DND-41 (cell line): ENCODE measurements around the gene DENND2D.

Experiments
- ATAC-seq: fragments of 200-7000 bp; cut with Tn5 transposase; 3 replicates; pipeline ENCODE4 v1.9.1; 2021; ENCODE audit warnings: low read depth; ENCODE audit not compliant: insufficient read depth
- DNase-seq: peaks from one replicate; pipeline ENCODE4 v3.0.0-alpha.2; 2020
- H2AFZ ChIP-seq: 2 replicates; pipeline ENCODE4 v1.6.0; 2012; ENCODE audit warnings: low read depth, low read length
- H3K27ac ChIP-seq: 2 replicates; pipeline ENCODE4 v1.5.1; 2012; ENCODE audit warnings: low read length, inconsistent platforms
- H3K27me3 ChIP-seq: fragments of 200-600 bp; sonication (generic); 2 replicates; pipeline ENCODE4 v1.6.0; 2012; ENCODE audit warnings: low read length, mild to moderate bottlenecking, inconsistent platforms; ENCODE audit not compliant: insufficient read depth, poor library complexity
- H3K36me3 ChIP-seq: 2 replicates; pipeline ENCODE4 v1.5.1; 2012; ENCODE audit warnings: low read length, inconsistent platforms; ENCODE audit not compliant: insufficient read depth
- H3K4me1 ChIP-seq: 2 replicates; pipeline ENCODE4 v1.5.1; 2012; ENCODE audit warnings: mild to moderate bottlenecking, low read length; ENCODE audit not compliant: insufficient read depth
- H3K4me2 ChIP-seq: 2 replicates; pipeline ENCODE4 v1.6.0; 2012; ENCODE audit warnings: mild to moderate bottlenecking, moderate library complexity, low read length, inconsistent platforms; ENCODE audit not compliant: insufficient read depth
- H3K4me3 ChIP-seq, 2 experiments: fragments of 200-600 bp in 1 of 2; shearing (Covaris generic) in 1 of 2; 2 replicates each; pipeline ENCODE4 v1.5.1; 2012 to 2016; ENCODE audit warnings: inconsistent platforms in 2 of 2, low read length in 2 of 2, mild to moderate bottlenecking in 2 of 2, low read depth in 1 of 2, moderate library complexity in 1 of 2
- H3K79me2 ChIP-seq: 2 replicates; pipeline ENCODE4 v1.6.0; 2012; ENCODE audit warnings: low read length, inconsistent platforms; ENCODE audit not compliant: insufficient read depth
- H3K9ac ChIP-seq: 2 replicates; pipeline ENCODE4 v1.6.0; 2012; ENCODE audit warnings: low read depth, mild to moderate bottlenecking, inconsistent platforms, low read length, moderate library complexity
- H3K9me3 ChIP-seq: 2 replicates; pipeline ENCODE4 v1.5.1; 2012; ENCODE audit warnings: low read length, moderate library complexity, mild to moderate bottlenecking, inconsistent platforms; ENCODE audit not compliant: insufficient read depth, severe bottlenecking
- H4K20me1 ChIP-seq: 2 replicates; pipeline ENCODE4 v1.6.0; 2012; ENCODE audit warnings: low read length; ENCODE audit not compliant: insufficient read depth
- EZH2 ChIP-seq: IDR thresholded peaks from 3 replicates; pipeline ENCODE4 v1.6.1; 2012; ENCODE audit warnings: borderline replicate concordance, low read depth, mild to moderate bottlenecking, moderate library complexity, low read length, inconsistent platforms; ENCODE audit not compliant: severe bottlenecking
- TF ChIP-seq, protein P1 (sequence below): IDR thresholded peaks from 2 replicates; pipeline ENCODE4 v1.5.1; 2012; ENCODE audit warnings: borderline replicate concordance, low read length, moderate library complexity, mild to moderate bottlenecking; ENCODE audit not compliant: poor library complexity, severe bottlenecking; ENCODE audit errors: extremely low read depth

DENND2D gene

DNA sequence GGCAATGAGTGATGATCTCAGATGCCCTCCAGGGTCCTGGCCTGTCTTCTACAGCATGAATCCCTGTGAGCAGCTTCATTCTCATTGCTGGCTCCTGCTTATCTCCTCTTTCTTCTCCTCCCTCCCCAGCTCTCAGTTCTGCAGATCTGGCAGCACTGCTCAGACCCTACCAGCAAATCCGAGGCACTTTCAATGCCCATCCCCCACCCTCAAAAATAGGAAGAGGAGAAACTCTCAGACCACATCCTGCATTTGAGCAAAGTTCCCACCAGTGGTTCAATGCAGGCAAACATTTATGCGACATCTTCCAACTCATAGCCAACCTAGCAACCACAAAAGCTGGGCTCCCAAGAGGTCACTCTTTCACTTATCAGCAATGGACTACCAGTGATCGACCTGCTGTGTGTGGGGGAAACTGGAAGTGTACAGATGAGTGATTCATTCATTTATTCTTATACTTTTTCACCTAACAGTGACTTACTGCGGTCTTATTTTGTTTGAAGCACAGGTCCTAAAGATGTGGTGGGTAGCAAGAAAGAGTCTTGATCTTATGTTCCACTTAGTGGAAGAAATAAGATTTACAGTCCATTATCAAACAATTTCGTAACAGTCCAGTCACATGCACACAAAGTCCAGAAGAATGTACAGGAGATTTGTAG is 21.3 kb upstream of the DENND2D start:
- H3K27me3 ChIP-seq: no peaks in the 10 kb centered on the region
- no peaks in the 10 kb centered on the region for H3K36me3 ChIP-seq
- no peaks in the 10 kb centered on the region for H3K9me3 ChIP-seq
- peak overlapping the region; percentile 61 for H3K4me2 ChIP-seq
- no peak overlapping the region for H2AFZ ChIP-seq
- peaks cover 56% of the 10 kb centered on the region for H3K79me2 ChIP-seq
- DNase-seq (peak; percentile 95), ATAC-seq (peak; percentile 75)
- peak overlapping the region in 1 of 2 experiments; percentile 47; a peak in 2 of 4 replicates for H3K4me3 ChIP-seq
- peaks cover 99% of the 10 kb centered on the region for H3K4me1 ChIP-seq
- H3K27ac ChIP-seq: peak overlapping the region; percentile 97
- TF ChIP-seq EZH2: no peak
- TF ChIP-seq, protein P1, sequence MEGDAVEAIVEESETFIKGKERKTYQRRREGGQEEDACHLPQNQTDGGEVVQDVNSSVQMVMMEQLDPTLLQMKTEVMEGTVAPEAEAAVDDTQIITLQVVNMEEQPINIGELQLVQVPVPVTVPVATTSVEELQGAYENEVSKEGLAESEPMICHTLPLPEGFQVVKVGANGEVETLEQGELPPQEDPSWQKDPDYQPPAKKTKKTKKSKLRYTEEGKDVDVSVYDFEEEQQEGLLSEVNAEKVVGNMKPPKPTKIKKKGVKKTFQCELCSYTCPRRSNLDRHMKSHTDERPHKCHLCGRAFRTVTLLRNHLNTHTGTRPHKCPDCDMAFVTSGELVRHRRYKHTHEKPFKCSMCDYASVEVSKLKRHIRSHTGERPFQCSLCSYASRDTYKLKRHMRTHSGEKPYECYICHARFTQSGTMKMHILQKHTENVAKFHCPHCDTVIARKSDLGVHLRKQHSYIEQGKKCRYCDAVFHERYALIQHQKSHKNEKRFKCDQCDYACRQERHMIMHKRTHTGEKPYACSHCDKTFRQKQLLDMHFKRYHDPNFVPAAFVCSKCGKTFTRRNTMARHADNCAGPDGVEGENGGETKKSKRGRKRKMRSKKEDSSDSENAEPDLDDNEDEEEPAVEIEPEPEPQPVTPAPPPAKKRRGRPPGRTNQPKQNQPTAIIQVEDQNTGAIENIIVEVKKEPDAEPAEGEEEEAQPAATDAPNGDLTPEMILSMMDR: peak; percentile 44
- peak overlapping the region; percentile 67 for H3K9ac ChIP-seq
- H4K20me1 ChIP-seq: no peaks in the 10 kb centered on the region

DNA sequence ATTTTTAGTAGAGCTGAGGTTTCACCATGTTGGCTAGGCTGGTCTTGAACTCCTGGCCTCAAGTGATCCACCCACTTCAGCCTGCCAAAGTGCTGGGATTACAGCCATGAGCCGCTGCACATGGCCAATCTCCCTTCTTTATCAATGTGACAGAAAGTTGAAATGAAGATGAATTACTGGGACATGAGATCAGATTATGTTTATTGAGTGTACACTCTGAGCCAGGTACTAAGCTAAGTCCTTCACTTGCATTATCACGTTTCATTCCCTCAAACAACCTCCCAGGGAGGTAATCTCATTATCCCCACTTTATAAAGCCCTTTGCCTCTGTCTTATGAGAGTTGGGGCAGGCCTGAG is 20.8 kb upstream of the DENND2D start:
- no peaks in the 10 kb centered on the region for H3K36me3 ChIP-seq
- TF ChIP-seq, protein P1: no peak
- TF ChIP-seq EZH2: no peak
- peaks cover 99% of the 10 kb centered on the region for H3K4me1 ChIP-seq
- no peaks in the 10 kb centered on the region for H3K9me3 ChIP-seq
- no peak for ATAC-seq
- peaks cover 56% of the 10 kb centered on the region for H3K79me2 ChIP-seq
- no peak for DNase-seq
- peak overlapping the region; percentile 67 for H3K9ac ChIP-seq
- H4K20me1 ChIP-seq: no peaks in the 10 kb centered on the region
- peak overlapping the region; percentile 97 for H3K27ac ChIP-seq
- H3K4me3 ChIP-seq: peak overlapping the region in 1 of 2 experiments; percentile 47; a peak in 2 of 4 replicates
- H3K27me3 ChIP-seq: no peaks in the 10 kb centered on the region
- peak overlapping the region; percentile 61 for H3K4me2 ChIP-seq
- H2AFZ ChIP-seq: no peak overlapping the region

DNA sequence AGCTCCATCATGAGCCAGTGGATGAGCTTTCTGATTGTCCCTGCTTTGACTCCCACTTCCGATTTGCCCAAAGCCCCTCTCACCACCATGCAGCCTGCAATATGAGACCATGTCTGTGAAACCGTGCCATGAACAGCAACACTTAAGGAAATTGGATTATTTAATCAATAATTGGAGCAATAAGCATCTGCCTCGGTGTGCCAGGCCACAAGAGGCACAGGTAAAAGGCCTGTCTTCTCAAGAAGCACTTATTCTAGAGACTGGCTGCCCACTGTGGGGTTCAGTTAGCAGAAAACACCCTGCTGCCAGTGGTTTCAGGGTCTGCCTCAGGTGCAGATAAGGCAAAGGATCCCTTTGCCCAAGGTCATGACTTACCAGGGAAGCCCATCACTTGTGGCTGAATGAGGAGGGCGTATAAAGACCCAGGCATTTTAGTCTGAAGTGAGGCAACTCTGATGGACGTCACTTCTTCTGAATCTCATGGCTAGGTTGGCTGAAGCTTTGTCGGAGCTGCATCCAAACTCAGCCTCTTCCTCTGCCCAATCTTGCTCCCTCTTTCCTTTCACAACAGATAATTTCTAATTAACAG is 19.9 kb upstream of the DENND2D start:
- H3K4me2 ChIP-seq: peak overlapping the region; percentile 61
- H3K4me1 ChIP-seq: peaks cover 99% of the 10 kb centered on the region

More for the DNA sequence above, 19.9 kb upstream of the DENND2D start:
- Histone ChIP-seq H3K27me3 (no peaks in the 10 kb centered on the region), H3K27ac (peak overlapping the region; percentile 97), H3K36me3 (no peaks in the 10 kb centered on the region), H3K9me3 (no peaks in the 10 kb centered on the region), H4K20me1 (no peaks in the 10 kb centered on the region), H3K4me3 (peak overlapping the region in 1 of 2 experiments; percentile 29; a peak in 1 of 4 replicates), H2AFZ (no peak overlapping the region), H3K79me2 (peaks cover 56% of the 10 kb centered on the region), H3K9ac (peak overlapping the region; percentile 67)
- TF ChIP-seq, protein P1: no peak
- no peak for TF ChIP-seq EZH2
- no peak for ATAC-seq
- DNase-seq: peak; percentile 27
